ENCODE data around the gene RGL4.

Gene RGL4

DNA sequence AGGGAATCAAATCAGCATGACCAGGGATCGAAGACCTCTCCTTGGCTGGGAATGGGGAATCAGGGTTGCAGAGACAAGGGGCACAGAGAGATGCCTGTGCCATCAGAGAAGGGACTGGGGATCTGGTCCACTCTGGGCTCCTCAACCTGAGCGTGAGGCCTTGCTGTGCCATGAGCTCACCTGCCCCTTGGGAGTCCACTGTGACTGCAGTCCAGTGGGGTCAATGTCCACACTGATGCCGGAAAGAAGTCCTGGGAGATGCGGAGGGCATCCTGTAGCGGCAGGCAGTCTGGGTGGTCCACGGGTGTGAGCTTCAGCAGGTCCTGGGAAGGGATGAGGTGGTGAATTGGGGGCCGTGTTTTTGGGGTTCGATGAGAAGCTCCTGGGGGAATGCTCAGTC is 7.3 kb upstream of the RGL4 start:
- DNase-seq (ENCODE audit: low spot score) = no peak
- TF ChIP-seq CTCF (IDR thresholded peaks at IDR 0.05; ENCODE audit: extremely low read depth, missing control alignments) = no peak

GRCh38 chr22:23684026-23684425 is 6.8 kb upstream of the RGL4 start:
- DNase-seq (ENCODE audit: low spot score) = no peak
- no peak for TF ChIP-seq CTCF (IDR thresholded peaks at IDR 0.05; ENCODE audit: extremely low read depth, missing control alignments)

GRCh38 chr22:23684561-23685031 is 6.2 kb upstream of the RGL4 start:
- DNase-seq (ENCODE audit: low spot score) = no peak
- TF ChIP-seq CTCF (IDR thresholded peaks at IDR 0.05; ENCODE audit: extremely low read depth, missing control alignments) = no peak

- no peak for DNase-seq (ENCODE audit: low spot score)
- no peak for TF ChIP-seq CTCF (IDR thresholded peaks at IDR 0.05; ENCODE audit: extremely low read depth, missing control alignments)
Measured at GRCh38 chr22:23685205-23685784, 5.5 kb upstream of the RGL4 start.

DNA sequence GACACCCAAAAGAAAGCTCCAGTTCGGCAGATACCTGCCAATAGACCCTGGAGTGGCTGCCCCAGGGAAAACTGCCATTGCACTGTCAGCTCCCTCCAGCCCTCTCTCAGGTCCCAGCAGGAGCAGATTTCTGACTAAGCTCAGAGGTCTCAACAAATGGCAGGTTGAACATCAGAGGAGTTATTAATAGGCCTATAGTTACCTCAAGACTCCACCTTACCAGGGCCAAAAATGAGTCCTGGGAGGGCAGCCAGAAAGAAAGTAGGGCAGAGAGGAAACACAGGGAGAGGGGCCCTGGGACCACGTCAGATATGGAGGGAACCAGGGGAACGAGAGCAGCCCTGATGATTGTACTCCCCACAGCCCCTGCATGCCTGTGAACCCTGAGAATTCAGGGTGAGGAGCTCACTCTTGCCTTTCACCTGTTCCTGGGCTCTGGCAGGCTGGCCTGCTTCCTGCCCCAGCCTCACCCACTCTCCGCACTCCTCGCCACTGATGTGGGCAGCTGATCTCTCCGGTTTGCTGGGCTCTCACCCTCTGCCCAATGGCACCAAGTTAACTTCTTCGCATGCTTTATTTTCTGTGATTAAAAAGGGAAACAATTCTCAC is 4.3 kb upstream of the RGL4 start:
- no peak for DNase-seq (ENCODE audit: low spot score)
- no peak for TF ChIP-seq CTCF (IDR thresholded peaks at IDR 0.05; ENCODE audit: extremely low read depth, missing control alignments)

DNA sequence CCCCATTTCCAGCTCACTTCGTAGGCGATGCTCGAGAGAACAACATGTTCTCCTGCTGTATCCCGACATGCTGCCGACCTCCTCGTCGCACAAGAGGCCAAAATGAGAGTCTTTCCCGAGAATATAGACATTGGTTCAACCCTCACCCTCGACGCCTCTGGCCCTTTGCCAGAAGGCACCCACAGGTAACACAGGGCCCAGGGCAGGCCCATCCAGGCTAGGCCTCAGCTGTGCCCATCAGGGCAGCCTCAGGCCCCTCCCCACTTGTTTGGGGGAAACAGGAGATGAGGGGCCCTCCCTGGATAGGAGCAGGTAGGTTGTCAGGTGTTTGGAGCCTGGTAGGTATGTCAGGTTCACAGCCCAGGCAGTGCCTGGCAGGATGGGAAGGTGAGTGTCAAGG is 2.7 kb upstream of the RGL4 start:
- DNase-seq (ENCODE audit: low spot score) = no peak
- no peak for TF ChIP-seq CTCF (IDR thresholded peaks at IDR 0.05; ENCODE audit: extremely low read depth, missing control alignments)

DNA sequence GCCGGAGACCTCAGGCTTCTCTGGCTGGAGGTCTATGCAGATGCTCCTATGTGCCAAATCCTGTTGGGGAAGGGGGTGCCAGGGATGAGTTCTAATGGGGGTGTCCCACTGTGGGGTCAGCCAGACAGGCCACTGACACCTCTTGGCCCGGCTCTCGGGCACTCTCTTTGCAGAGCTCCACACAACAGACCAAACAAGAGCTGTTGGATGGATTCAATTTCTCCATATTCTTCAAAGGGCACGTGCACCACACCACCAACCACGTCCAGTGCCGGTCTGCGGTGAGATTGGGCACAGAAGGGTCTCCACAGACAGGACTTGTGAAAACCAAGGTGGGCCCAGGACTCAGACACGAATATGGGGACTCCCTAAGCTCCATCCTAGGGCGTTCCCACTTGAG is 2.2 kb upstream of the RGL4 start:
- no peak for TF ChIP-seq CTCF (IDR thresholded peaks at IDR 0.05; ENCODE audit: extremely low read depth, missing control alignments)
- DNase-seq (ENCODE audit: low spot score) = no peak
